NCI-H446 treated with DMSO at 0.1 percent for 48 hours (cell line): ENCODE results near the gene AATK.
"Not testable (repeated sequence)": the region's sequence is repeated elsewhere in the genome, so short reads cannot be mapped to it uniquely, and the experiment has no call there.

ENCODE experiments used
- DNase-seq: peaks from one replicate; lab custom pipeline; 2025; lab: John Stamatoyannopoulos, UW

AATK gene

GRCh38 chr17:81092518-81093095 lies 73.4 kb downstream of the AATK start:
- no peak for DNase-seq

- DNase-seq: no peak
Measured at GRCh38 chr17:81091774-81092517, 74.1 kb downstream of the AATK start.

GRCh38 chr17:81091154-81091553 lies 74.9 kb downstream of the AATK start:
- DNase-seq: no peak

DNA sequence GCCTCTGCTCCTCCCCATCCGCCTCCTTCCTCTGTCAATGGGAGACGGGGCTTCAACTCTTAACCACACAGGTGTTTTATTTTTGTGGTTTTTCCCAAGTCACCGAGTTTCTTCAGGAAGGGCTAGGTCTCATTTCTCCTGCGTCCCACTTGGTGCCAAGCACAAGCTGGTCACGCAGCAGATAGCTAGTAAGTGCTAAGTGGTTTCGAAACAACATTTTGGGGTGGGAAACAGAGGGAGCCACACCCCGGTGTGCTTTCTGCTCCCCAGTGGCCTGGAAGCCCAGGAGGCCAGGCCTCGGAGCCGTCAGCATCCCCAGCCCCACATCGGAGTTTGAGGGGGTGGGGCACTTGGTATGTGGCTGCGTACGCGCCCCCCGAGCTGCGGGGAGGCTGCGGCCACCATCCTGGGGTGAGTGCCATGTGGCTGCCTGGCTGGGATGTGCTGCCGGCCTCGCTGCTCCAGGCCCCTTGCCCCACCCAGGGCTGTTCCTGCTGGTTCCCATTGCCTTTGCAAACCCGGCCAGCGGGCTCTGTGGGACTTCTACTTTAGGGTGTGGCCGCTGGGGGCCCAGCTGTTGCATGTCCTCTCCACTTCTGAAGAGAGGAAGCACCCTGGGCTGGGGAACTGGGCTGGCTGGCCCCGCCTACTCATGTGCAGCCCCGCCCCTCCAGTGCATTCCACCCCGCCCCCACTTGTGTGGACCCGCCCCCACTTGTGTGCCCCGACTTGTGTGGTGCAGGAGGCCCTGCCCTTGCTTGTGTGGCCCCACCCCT lies 75.5 kb downstream of the AATK start:
- no peak for DNase-seq

- DNase-seq: no peak
Measured at GRCh38 chr17:81086789-81087551, 79.1 kb downstream of the AATK start.

GRCh38 chr17:81085420-81085911 lies 80.6 kb downstream of the AATK start:
- no peak for DNase-seq

GRCh38 chr17:81084680-81085419 lies 81.2 kb downstream of the AATK start:
- DNase-seq: no peak

DNA sequence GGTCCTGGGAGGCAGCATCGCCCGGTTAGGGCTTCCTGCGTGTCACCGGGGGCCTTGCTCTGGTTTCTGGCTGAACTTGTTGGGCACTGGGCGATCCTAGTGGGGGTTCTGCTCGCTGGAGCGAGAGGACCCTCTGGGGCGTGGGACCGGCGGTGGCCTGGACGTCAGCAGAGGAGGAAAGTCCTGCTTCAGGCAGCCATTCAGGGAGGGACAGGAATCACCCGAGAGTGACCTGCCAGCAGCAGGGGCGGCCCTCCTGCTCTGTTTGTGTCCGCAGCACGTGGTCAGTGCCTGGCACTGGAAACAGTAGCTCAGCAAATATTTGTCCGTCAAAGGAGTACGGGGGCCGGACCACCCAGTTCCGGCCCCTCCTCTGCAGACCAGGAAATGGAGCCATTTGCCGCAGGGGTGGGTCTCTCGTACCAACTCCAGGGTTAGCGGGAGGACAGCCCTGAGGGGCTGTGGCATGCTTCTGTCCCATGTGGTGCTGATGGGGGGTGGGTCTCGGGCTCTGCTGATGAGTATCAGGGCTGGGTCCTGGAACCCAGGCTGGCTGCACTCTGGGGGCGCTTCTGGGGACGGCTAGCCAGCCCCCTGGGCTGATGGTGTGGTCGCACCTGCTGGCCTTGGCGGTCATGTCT lies 82.8 kb downstream of the AATK start:
- no peak for DNase-seq

GRCh38 chr17:81082177-81083073 lies 83.6 kb downstream of the AATK start:
- DNase-seq: no peak

DNA sequence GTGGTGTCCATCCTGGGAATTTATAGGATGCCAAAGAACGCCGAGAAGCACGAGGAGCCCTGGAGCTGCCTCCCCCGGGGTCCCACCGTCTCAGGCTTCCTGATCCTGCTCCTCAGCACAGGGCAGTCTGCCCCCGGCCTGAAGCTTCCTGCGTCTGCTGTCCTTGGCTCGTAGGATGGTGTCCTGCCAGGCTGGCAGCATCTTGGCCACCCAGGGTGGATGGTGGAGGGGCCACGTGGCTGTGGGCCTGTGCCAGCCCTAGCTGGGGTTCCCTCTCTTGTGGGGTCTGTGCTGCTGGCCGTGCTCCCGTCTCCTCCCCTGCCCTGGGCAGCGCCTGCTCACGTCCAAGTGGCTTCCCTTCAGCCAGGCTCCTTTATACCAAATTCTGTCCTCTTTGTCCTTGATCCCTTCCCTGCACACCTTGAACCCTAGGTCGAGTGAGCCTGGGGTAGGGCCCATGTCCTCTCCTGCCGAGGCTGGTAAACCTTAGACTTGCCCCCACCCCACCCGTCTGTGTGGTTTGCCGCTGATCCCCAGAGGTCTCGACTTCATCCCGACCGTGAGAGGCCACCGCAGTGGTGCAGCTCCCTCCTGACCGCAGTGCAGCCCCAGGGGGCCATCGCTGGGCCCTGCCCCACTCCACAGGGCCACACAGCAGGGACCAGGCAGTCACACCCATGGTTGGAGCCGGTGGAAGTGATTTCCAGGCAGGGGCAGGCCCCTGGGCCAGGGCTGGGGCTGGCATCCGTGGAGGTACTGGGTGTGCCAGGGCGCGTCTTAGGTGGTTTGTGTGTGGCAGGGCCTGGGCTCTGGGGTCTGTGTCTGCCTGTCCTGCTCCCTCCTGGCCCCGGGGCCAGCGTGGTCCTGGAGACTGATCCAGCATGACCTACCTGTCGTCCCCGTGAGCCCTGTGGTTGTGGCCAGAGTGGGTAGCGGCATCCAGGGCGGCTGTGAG lies 84.5 kb downstream of the AATK start:
- DNase-seq: no peak

DNA sequence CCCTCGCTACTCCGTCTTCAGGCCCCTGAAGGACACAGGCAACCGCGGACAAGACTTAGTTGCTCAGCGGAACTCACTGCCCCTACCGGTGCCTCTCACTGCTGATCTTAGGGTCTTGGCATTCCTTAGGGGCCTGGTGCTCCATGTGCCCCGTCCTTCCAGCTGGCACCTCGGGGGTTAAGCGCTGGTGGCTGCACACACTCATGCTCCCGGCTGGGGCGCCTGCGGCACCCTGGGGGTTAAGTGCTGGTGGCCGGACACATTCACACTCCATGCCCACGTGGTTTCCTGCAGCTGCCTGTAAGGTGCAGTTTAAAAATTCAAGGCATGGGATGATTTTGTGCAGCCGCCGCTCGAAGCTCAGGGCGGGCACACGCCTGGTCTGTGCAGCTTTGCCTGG lies 86.0 kb downstream of the AATK start:
- no peak for DNase-seq

GRCh38 chr17:81078026-81078913 lies 87.8 kb downstream of the AATK start:
- DNase-seq: not testable (repeated sequence)

DNA sequence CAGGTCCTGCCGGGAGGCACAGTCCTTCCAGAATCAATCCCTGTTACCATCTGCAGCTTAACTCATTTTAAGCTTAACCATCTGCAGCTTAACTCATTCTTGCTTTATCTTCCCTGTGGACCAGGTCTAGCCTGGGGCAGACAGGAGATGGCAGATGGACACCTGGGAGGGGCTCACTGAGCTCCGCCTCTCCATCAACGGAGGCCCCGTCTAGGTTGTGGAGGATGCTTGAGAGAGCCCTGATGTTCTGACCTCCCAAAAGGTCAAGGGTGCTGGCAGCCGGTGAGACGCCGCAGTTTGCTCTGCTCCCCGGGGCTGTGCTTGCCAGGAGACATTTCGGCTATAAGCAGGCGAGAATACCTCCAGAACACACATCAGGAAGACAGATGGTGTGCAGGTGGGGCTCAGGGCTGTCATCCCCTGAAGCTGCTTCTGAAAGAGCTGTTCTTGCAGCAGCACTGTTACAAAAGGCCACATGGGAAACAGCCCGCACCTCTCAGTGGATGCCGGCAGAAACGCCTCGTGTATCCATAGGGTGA lies 89.8 kb downstream of the AATK start:
- no peak for DNase-seq

DNA sequence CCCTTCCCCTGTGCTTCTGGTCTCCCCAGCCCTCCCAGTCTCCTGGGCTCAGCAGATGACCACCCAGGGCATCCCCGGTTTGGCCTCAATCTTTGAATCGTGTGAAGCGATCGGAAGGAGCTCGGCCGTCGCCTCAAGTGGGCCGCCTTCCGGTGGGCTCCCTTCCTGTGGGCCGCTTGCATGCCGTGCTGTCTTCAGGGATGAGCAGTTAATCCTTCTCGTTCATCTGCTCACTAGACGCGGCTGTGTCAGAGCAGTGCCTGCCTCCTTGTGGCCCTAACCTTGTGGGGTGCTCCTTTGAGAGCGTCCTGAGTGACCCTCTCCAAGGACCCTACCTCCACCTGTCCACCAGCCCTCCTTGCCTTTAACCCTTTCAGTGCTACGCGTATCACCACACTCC lies 90.7 kb downstream of the AATK start:
- DNase-seq: no peak

GRCh38 chr17:81074875-81075274 lies 91.1 kb downstream of the AATK start:
- no peak for DNase-seq

GRCh38 chr17:81073967-81074839 lies 91.8 kb downstream of the AATK start:
- no peak for DNase-seq
